ENCODE measurements around the gene VDAC1. TPM values are rescaled to one million over a fixed set of nuclear protein-coding genes. Genes with fewer than 3 reads are reported as not detected.

The VDAC1 gene
- total RNA-seq, 4 donors from 2014 or later: 113 to 125 (median 118) TPM

DNA sequence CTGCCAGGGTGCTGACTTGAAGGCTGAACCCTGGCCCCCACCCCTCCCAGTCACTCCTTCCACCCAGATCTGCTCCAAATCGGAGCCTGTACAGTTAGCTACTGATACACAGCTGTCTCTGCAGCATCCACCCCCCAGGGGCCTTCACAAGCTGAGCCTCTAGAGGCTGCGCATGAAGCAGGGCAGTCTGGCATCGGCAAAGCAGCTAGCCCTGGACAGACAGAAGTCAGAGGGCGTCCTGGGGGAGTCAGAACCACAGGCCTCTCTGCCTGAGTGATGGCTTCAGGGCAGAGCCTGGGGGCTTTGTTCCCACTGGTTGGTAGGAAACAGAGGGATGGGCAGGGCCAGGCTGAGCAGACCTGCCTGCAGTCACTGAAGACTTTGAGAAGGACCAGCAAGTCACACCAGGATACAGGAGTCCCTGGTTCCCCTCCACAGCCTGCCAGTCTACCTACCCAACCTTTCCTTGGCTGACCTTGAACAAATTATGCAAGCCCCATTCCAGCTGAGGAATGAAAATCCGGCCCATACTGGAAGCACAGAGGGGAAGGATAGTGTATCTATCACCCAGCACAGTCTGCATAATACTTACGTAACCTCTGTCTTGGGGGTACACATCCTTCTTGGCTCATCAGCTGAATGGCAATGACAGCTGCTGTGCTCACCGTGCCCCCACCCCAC lies 8.8 kb downstream of the VDAC1 start:
- WGBS: 48% methylated on average over 5 of the region's 7 CpGs
- TF ChIP-seq POLR2AphosphoS5 (IDR thresholded peaks at IDR 0.05) (no peak), EP300 (IDR thresholded peaks at IDR 0.05) (no peak), POLR2A (IDR thresholded peaks at IDR 0.05; ENCODE audit: low read depth) (no peak)
- TF ChIP-seq, protein P1, sequence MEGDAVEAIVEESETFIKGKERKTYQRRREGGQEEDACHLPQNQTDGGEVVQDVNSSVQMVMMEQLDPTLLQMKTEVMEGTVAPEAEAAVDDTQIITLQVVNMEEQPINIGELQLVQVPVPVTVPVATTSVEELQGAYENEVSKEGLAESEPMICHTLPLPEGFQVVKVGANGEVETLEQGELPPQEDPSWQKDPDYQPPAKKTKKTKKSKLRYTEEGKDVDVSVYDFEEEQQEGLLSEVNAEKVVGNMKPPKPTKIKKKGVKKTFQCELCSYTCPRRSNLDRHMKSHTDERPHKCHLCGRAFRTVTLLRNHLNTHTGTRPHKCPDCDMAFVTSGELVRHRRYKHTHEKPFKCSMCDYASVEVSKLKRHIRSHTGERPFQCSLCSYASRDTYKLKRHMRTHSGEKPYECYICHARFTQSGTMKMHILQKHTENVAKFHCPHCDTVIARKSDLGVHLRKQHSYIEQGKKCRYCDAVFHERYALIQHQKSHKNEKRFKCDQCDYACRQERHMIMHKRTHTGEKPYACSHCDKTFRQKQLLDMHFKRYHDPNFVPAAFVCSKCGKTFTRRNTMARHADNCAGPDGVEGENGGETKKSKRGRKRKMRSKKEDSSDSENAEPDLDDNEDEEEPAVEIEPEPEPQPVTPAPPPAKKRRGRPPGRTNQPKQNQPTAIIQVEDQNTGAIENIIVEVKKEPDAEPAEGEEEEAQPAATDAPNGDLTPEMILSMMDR (IDR thresholded peaks at IDR 0.05): no peak
- H3K27me3 ChIP-seq: no peaks in the 10 kb centered on the region
- H3K4me3 ChIP-seq: peak overlapping the region in 3 of 4 donors; percentile 0 to 6 (median 1)
- H3K36me3 ChIP-seq: peaks cover 2 to 20% (median 9%) of the 10 kb centered on the region in 4 donors
- peak overlapping the region; percentile 18 to 69 (median 48) for H3K27ac ChIP-seq (replicated peaks in 1 of 4)
- no peak for DNase-seq (ENCODE audit: extremely low spot score)
- peaks cover 81 to 100% (median 97%) of the 10 kb centered on the region in 4 donors for H3K4me1 ChIP-seq
- intact Hi-C loops (cut with DNase I): no loop called here
- H3K9me3 ChIP-seq: no peaks in the 10 kb centered on the region

DNA sequence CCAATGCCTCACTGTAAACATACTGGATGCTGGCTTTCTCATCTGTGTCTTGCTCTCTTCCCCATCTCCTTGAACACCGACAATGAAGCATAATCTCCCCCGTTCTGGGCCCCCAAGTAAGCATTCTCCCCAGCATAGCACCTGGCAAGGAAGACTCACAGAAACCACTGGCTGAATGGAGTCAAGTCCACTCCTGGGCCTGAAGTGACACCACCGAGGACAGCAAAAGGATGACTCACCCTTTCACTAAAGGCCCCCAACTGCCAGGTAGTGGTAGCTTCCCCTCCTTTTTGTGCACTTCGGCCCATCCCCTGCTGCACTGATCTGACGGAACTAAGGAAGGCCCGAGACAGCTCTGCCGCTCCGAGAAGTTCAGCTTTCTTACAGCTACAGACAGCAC lies 9.4 kb downstream of the VDAC1 start:
- Histone ChIP-seq H3K27me3 (no peaks in the 10 kb centered on the region), H3K4me1 (peaks cover 74 to 95% (median 90%) of the 10 kb centered on the region in 4 donors), H3K4me3 (peak overlapping the region in 3 of 4 donors; percentile 1 to 12 (median 6)), H3K36me3 (peaks cover 8 to 20% (median 12%) of the 10 kb centered on the region in 4 donors), H3K9me3 (no peaks in the 10 kb centered on the region), H3K27ac (replicated peaks in 1 of 4) (peak overlapping the region; percentile 31 to 69 (median 51))
- WGBS: 56% methylated on average over 8 of the region's 8 CpGs
- intact Hi-C loops (cut with DNase I): no loop called here
- DNase-seq (ENCODE audit: extremely low spot score): no peak
- TF ChIP-seq, protein P1 (IDR thresholded peaks at IDR 0.05): no peak
- TF ChIP-seq EP300 (IDR thresholded peaks at IDR 0.05): no peak
- no peak for TF ChIP-seq POLR2A (IDR thresholded peaks at IDR 0.05; ENCODE audit: low read depth)
- no peak for TF ChIP-seq POLR2AphosphoS5 (IDR thresholded peaks at IDR 0.05)

DNA sequence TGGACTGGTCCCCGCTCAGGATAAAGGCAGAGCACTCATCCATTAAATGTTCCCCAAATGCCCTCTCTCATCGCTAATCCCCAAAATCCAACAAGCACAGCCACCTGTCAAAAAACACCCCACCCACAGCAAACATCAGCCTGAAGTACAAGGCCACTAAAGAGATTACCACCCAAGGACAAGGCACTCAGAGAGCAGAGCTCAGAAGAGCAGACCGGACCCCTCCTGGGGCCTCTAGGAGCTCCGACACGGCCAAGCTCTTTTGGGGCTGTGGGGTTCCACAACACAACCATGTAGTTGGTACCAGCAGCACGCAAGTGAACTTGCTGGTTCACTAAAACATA lies 9.8 kb downstream of the VDAC1 start:
- peaks cover 70 to 91% (median 86%) of the 10 kb centered on the region in 4 donors for H3K4me1 ChIP-seq
- peak overlapping the region; percentile 11 to 69 (median 51) for H3K27ac ChIP-seq (replicated peaks in 1 of 4)
- DNase-seq (ENCODE audit: extremely low spot score): no peak

DNA sequence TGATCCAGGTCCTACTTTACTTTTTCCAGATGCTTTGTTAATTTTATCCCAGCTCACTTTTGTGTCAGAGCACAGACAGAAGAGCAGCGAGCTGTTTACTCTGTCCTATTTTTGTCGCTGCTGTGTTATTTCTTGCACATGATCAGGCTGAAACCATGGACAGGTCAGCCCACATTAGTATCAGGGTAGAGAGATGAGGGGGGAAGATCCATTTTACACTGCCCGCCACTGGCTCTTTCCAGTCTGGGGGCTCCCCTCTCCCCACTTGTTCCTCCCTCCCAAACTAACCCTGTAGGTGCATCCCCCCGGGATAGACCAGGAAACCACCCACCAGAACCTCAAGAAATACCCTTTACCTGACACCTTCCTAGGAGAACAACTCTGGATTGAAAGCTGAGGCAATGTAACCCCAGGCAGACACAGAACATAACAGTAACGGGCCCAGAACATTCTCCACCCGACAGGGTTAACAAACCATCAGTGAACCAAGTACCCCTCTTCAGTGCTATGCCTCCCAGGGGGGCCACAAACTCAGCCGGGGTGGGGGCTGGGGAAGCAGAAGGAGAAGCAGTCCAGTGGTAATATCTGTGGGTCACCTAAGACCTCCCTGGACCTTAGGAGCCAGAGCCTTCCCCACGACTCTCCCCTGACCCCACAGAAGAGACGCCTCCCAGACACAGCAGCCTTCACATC lies 10.3 kb downstream of the VDAC1 start:
- H3K4me1 ChIP-seq: peaks cover 65 to 86% (median 81%) of the 10 kb centered on the region in 4 donors
- 55% methylated on average over 8 of the region's 9 CpGs for WGBS
- TF ChIP-seq EP300 (IDR thresholded peaks at IDR 0.05): no peak
- no peak for DNase-seq (ENCODE audit: extremely low spot score)
- H3K36me3 ChIP-seq: peaks cover 17 to 26% (median 21%) of the 10 kb centered on the region in 4 donors
- no peaks in the 10 kb centered on the region for H3K27me3 ChIP-seq
- H3K9me3 ChIP-seq: no peaks in the 10 kb centered on the region
- peak overlapping the region; percentile 11 to 69 (median 51) for H3K27ac ChIP-seq (replicated peaks in 1 of 4)
- no peak overlapping the region for H3K4me3 ChIP-seq
- intact Hi-C loops (cut with DNase I): no loop called here

More for the DNA sequence above, 9.8 kb downstream of the VDAC1 start:
- Histone ChIP-seq H3K4me3 (peak overlapping the region in 1 of 4 donors; percentile 1), H3K36me3 (peaks cover 12 to 21% (median 16%) of the 10 kb centered on the region in 4 donors), H3K9me3 (no peaks in the 10 kb centered on the region), H3K27me3 (no peaks in the 10 kb centered on the region)
- 80% methylated on average over 6 of the region's 6 CpGs for WGBS
- TF ChIP-seq EP300 (IDR thresholded peaks at IDR 0.05): no peak
- no peak for TF ChIP-seq POLR2A (IDR thresholded peaks at IDR 0.05; ENCODE audit: low read depth)
- intact Hi-C loops (cut with DNase I): no loop called here

DNA sequence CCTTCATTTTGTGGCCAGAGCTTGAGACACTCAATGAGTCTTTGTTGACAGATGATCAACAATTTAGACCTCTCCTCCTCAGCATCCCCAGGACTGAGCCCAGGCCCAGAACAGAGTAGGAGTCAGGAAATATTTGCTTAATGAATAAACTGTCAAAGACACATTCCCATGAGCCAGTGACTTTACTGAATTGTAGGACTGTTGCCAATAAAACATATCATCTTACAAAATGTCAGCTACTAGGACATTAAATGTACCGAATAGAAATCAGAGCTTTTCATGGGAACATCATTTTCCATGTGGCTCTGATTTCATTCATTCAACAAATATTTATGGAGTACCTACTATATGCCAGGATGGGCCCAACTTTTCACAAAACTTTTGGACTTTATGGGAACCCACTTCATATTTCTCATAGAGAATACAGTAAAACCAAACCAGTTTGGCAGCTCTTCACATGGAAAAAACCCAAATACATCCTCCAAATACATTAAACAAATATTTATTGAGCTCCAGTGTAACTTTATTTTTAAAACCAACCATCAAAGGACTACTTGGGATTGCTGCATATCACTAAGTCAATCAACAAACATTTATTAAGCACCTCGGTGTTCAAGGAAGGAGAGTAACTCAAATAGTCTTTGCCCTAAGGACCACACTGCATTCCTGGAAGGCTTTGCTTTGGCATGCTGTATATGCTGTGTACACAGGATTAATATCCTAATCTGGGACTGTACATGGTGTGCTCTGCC lies 11.4 kb downstream of the VDAC1 start:
- peaks cover 28 to 37% (median 32%) of the 10 kb centered on the region in 4 donors for H3K36me3 ChIP-seq
- no peak for DNase-seq (ENCODE audit: extremely low spot score)
- peak overlapping the region; percentile 10 to 69 (median 61) for H3K27ac ChIP-seq (replicated peaks in 1 of 4)
- no peak overlapping the region for H3K4me3 ChIP-seq
- H3K27me3 ChIP-seq: no peaks in the 10 kb centered on the region
- intact Hi-C loops (cut with DNase I): no loop called here
- no peaks in the 10 kb centered on the region for H3K9me3 ChIP-seq
- H3K4me1 ChIP-seq: peaks cover 54 to 75% (median 70%) of the 10 kb centered on the region in 4 donors
- WGBS: 34% methylated on average over 2 of the region's 2 CpGs
- TF ChIP-seq POLR2A (IDR thresholded peaks at IDR 0.05; ENCODE audit: low read depth): no peak
- no peak for TF ChIP-seq POLR2AphosphoS5 (IDR thresholded peaks at IDR 0.05)
- TF ChIP-seq EP300 (IDR thresholded peaks at IDR 0.05): no peak
- TF ChIP-seq, protein P1 (IDR thresholded peaks at IDR 0.05): no peak
